Keratinocyte (primary cell): ENCODE data around the gene DSCAML1.

Experiments used
- CTCF ChIP-seq, 3 experiments: IDR thresholded peaks in 1 of 3; conservative IDR thresholded peaks in 1 of 3; optimal IDR thresholded peaks in 1 of 3; 2 replicates in 2 of 3; 3 replicates in 1 of 3; pipeline versions ENCODE3 to v1.5.1; 2011; ENCODE audit warnings: low read length in 3 of 3, mild to moderate bottlenecking in 3 of 3, moderate library complexity in 2 of 3, control low read depth in 1 of 3, inconsistent platforms in 1 of 3; ENCODE audit not compliant: insufficient read depth in 2 of 3; ENCODE audit errors: extremely low read depth in 1 of 3
- EZH2 ChIP-seq: IDR thresholded peaks from one replicate; pipeline ENCODE4 v1.6.1; 2012; ENCODE audit warnings: inconsistent platforms, mild to moderate bottlenecking, low read length, moderate library complexity

DNA sequence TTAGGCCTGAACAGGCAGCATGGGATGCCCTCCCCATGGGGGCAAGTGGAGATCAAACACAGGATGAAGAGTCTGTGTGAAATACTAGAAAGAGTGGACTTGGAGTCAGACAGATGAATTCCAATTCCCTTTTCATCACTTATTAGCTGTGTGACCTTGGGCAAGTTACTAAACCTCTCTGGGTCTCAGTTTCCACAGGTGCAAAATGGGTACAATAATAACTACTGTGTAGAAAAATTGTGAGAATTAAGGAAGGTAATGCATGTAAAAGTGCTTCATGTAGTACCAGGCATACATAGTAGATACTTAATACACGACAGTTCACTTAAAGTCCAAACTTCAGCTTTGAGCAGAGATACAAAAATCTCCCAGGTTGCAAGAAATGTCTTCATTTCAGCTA lies 176.4 kb downstream of the DSCAML1 start:
- no peak for TF ChIP-seq CTCF (optimal IDR thresholded peaks at IDR 0.05 in 1 of 3, IDR thresholded peaks at IDR 0.05 in 1 of 3, conservative IDR thresholded peaks at IDR 0.05 in 1 of 3; ENCODE audit: extremely low read depth in 1 of 3, insufficient read depth in 2 of 3, low read length in 3 of 3)
- no peak for TF ChIP-seq EZH2
